Measurements from ENCODE around the gene DENND5A. TPM values are rescaled to one million over a fixed set of nuclear protein-coding genes. Genes with fewer than 3 reads are reported as not detected.

Gene DENND5A
- total and polyA plus RNA-seq, 4 donors: 7.9 to 45.8 (median 18.2) TPM

DNA sequence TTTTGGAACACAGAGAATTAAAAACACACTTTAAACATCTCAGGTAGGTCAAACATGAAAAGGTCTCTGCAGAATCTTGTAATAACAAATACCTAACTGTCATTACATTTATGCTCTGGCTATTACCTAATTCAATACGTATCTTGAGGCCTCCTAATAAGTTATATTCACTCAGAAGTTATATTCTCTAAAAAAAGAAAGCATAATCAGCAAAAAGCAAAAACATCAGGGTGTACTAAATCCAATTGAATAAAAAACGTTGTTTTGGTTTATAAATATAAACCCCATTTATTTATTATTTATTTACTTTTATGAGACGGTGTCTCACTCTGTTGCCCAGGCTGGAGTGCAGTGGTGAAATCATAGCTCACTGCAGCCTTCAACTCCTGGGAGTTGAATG is 39.0 kb upstream of the DENND5A start:
- no peak overlapping the region for H3K27ac ChIP-seq (ENCODE audit: low read depth in 1 of 2, low read length in 2 of 2)
- H3K9me3 ChIP-seq (ENCODE audit: control insufficient read depth in 4 of 4, low read length in 3 of 4): no peaks in the 10 kb centered on the region
- TF ChIP-seq EGR1 (IDR thresholded peaks at IDR 0.05; ENCODE audit: low read depth in 2 of 2) (no peak), FOXA2 (IDR thresholded peaks at IDR 0.05) (no peak), HNF4G (IDR thresholded peaks at IDR 0.05) (no peak), GABPA (IDR thresholded peaks at IDR 0.05 in 1 of 2, conservative IDR thresholded peaks at IDR 0.05 in 1 of 2) (no peak), RAD21 (IDR thresholded peaks at IDR 0.05) (no peak), YY1 (IDR thresholded peaks at IDR 0.05) (no peak), SP1 (IDR thresholded peaks at IDR 0.05) (no peak)
- no peak overlapping the region for H3K9ac ChIP-seq (ENCODE audit: low read depth in 1 of 2, low read length in 2 of 2)
- DNase-seq (ENCODE audit: low spot score): no peak
- WGBS: 86% methylated on average over 3 of the region's 3 CpGs
- peaks cover 0 to 2% (median 0%) of the 10 kb centered on the region in 4 donors for H3K4me1 ChIP-seq (ENCODE audit: control insufficient read depth in 4 of 4, insufficient read depth in 4 of 4, low read length in 3 of 4)
- H3K36me3 ChIP-seq (ENCODE audit: control insufficient read depth in 4 of 4, insufficient read depth in 3 of 4, low read depth in 1 of 4, low read length in 3 of 4): peaks cover 0 to 3% (median 0%) of the 10 kb centered on the region in 4 donors
- H3K4me3 ChIP-seq (ENCODE audit: low read depth in 1 of 3, low read length in 3 of 3): no peak overlapping the region
- no peaks in the 10 kb centered on the region for H3K27me3 ChIP-seq (ENCODE audit: control insufficient read depth in 4 of 4, insufficient read depth in 4 of 4, low read length in 3 of 4)

DNA sequence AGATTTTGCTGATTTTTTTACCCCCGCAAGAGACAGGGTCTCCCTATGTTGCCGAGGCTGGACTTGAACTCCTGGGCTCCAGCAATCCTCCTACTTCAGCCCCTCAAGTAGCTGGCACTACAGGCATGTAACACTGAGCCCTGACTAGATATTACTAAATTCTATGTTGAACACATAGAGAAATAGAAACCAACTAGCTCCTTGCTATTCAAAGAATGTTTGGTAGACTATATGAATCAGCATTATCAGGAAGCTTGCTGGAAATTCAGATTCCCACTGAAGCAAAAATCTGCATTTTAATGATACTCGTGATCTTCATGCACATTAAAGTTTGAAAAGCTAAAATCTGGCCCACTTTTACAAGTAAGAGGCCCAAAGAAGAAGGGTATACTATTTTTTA is 37.3 kb upstream of the DENND5A start:
- H3K4me3 ChIP-seq (ENCODE audit: low read depth in 1 of 3, low read length in 3 of 3): no peak overlapping the region
- peaks cover 0 to 5% (median 1%) of the 10 kb centered on the region in 4 donors for H3K36me3 ChIP-seq (ENCODE audit: control insufficient read depth in 4 of 4, insufficient read depth in 3 of 4, low read depth in 1 of 4, low read length in 3 of 4)
- no peak overlapping the region for H3K27ac ChIP-seq (ENCODE audit: low read depth in 1 of 2, low read length in 2 of 2)
- no peak overlapping the region for H3K9ac ChIP-seq (ENCODE audit: low read depth in 1 of 2, low read length in 2 of 2)
- DNase-seq (ENCODE audit: low spot score): no peak
- 92% methylated on average over 3 of the region's 3 CpGs for WGBS
- no peaks in the 10 kb centered on the region for H3K27me3 ChIP-seq (ENCODE audit: control insufficient read depth in 4 of 4, insufficient read depth in 4 of 4, low read length in 3 of 4)
- H3K9me3 ChIP-seq (ENCODE audit: control insufficient read depth in 4 of 4, low read length in 3 of 4): no peaks in the 10 kb centered on the region
- H3K4me1 ChIP-seq (ENCODE audit: control insufficient read depth in 4 of 4, insufficient read depth in 4 of 4, low read length in 3 of 4): peaks cover 0 to 1% (median 0%) of the 10 kb centered on the region in 4 donors
- TF ChIP-seq, protein P1, sequence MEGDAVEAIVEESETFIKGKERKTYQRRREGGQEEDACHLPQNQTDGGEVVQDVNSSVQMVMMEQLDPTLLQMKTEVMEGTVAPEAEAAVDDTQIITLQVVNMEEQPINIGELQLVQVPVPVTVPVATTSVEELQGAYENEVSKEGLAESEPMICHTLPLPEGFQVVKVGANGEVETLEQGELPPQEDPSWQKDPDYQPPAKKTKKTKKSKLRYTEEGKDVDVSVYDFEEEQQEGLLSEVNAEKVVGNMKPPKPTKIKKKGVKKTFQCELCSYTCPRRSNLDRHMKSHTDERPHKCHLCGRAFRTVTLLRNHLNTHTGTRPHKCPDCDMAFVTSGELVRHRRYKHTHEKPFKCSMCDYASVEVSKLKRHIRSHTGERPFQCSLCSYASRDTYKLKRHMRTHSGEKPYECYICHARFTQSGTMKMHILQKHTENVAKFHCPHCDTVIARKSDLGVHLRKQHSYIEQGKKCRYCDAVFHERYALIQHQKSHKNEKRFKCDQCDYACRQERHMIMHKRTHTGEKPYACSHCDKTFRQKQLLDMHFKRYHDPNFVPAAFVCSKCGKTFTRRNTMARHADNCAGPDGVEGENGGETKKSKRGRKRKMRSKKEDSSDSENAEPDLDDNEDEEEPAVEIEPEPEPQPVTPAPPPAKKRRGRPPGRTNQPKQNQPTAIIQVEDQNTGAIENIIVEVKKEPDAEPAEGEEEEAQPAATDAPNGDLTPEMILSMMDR (IDR thresholded peaks at IDR 0.05; ENCODE audit: low read depth, low read length, missing input control): no peak
- TF ChIP-seq EGR1 (IDR thresholded peaks at IDR 0.05; ENCODE audit: low read depth in 2 of 2): no peak
- TF ChIP-seq, protein P2, sequence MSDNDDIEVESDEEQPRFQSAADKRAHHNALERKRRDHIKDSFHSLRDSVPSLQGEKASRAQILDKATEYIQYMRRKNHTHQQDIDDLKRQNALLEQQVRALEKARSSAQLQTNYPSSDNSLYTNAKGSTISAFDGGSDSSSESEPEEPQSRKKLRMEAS (IDR thresholded peaks at IDR 0.05): no peak
- TF ChIP-seq, protein P3, sequence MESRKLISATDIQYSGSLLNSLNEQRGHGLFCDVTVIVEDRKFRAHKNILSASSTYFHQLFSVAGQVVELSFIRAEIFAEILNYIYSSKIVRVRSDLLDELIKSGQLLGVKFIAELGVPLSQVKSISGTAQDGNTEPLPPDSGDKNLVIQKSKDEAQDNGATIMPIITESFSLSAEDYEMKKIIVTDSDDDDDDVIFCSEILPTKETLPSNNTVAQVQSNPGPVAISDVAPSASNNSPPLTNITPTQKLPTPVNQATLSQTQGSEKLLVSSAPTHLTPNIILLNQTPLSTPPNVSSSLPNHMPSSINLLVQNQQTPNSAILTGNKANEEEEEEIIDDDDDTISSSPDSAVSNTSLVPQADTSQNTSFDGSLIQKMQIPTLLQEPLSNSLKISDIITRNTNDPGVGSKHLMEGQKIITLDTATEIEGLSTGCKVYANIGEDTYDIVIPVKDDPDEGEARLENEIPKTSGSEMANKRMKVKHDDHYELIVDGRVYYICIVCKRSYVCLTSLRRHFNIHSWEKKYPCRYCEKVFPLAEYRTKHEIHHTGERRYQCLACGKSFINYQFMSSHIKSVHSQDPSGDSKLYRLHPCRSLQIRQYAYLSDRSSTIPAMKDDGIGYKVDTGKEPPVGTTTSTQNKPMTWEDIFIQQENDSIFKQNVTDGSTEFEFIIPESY (IDR thresholded peaks at IDR 0.05): no peak
- TF ChIP-seq FOXA2 (IDR thresholded peaks at IDR 0.05): no peak
- no peak for TF ChIP-seq NR2F2 (IDR thresholded peaks at IDR 0.05)
- TF ChIP-seq, protein P4, sequence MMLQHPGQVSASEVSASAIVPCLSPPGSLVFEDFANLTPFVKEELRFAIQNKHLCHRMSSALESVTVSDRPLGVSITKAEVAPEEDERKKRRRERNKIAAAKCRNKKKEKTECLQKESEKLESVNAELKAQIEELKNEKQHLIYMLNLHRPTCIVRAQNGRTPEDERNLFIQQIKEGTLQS (IDR thresholded peaks at IDR 0.05): no peak
- TF ChIP-seq RXRA (IDR thresholded peaks at IDR 0.05): no peak
- no peak for TF ChIP-seq YY1 (IDR thresholded peaks at IDR 0.05)
- no peak for TF ChIP-seq TAF1 (conservative IDR thresholded peaks at IDR 0.05)
- no peak for TF ChIP-seq SP1 (IDR thresholded peaks at IDR 0.05)
- TF ChIP-seq GABPA (IDR thresholded peaks at IDR 0.05 in 1 of 2, conservative IDR thresholded peaks at IDR 0.05 in 1 of 2): no peak
- TF ChIP-seq, protein P5, sequence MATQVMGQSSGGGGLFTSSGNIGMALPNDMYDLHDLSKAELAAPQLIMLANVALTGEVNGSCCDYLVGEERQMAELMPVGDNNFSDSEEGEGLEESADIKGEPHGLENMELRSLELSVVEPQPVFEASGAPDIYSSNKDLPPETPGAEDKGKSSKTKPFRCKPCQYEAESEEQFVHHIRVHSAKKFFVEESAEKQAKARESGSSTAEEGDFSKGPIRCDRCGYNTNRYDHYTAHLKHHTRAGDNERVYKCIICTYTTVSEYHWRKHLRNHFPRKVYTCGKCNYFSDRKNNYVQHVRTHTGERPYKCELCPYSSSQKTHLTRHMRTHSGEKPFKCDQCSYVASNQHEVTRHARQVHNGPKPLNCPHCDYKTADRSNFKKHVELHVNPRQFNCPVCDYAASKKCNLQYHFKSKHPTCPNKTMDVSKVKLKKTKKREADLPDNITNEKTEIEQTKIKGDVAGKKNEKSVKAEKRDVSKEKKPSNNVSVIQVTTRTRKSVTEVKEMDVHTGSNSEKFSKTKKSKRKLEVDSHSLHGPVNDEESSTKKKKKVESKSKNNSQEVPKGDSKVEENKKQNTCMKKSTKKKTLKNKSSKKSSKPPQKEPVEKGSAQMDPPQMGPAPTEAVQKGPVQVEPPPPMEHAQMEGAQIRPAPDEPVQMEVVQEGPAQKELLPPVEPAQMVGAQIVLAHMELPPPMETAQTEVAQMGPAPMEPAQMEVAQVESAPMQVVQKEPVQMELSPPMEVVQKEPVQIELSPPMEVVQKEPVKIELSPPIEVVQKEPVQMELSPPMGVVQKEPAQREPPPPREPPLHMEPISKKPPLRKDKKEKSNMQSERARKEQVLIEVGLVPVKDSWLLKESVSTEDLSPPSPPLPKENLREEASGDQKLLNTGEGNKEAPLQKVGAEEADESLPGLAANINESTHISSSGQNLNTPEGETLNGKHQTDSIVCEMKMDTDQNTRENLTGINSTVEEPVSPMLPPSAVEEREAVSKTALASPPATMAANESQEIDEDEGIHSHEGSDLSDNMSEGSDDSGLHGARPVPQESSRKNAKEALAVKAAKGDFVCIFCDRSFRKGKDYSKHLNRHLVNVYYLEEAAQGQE (IDR thresholded peaks at IDR 0.05): no peak
- no peak for TF ChIP-seq RAD21 (IDR thresholded peaks at IDR 0.05)
- TF ChIP-seq HNF4G (IDR thresholded peaks at IDR 0.05): no peak

Data from liver (tissue), 9 donors.